ENCODE data around the gene HS6ST1. TPM values are rescaled to one million over a fixed set of nuclear protein-coding genes. Genes with fewer than 3 reads are reported as not detected.

Gene HS6ST1
- total RNA-seq, 2 donors from 2014 or later: 69.0 to 233 TPM

DNA sequence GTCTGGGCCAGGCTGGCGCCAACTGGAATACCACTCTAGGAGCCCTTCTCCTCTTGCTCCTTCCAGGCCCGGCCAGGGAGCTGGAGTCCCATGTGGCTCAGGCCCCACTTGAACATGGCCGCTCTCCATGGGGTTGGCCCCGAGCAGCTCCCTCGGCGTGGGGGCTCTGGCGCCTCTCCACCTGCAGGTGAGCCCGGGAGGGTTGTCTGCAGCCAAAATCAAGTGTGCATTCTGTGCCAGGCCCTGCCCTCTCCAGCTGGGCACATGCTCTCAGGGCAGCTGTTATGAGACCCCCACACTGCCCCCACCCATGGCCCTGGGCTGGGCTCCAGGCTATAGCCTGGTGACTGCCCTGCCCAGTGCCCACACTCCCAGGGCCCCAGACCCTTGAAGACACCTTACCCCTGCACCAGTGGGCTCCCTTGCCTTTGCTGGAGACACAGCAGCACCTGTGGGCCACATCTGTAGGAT, 45.8 kb upstream of the HS6ST1 start:
- DNase-seq (ENCODE audit: low spot score): no peak
- no peaks in the 10 kb centered on the region for H3K9me3 ChIP-seq
- no peaks in the 10 kb centered on the region for H3K27me3 ChIP-seq (replicated peaks; ENCODE audit: insufficient read depth)
- H3K36me3 ChIP-seq: no peaks in the 10 kb centered on the region
- TF ChIP-seq POLR2A (IDR thresholded peaks at IDR 0.05): no peak
- TF ChIP-seq POLR2AphosphoS5 (IDR thresholded peaks at IDR 0.05): no peak
- TF ChIP-seq, protein P1, sequence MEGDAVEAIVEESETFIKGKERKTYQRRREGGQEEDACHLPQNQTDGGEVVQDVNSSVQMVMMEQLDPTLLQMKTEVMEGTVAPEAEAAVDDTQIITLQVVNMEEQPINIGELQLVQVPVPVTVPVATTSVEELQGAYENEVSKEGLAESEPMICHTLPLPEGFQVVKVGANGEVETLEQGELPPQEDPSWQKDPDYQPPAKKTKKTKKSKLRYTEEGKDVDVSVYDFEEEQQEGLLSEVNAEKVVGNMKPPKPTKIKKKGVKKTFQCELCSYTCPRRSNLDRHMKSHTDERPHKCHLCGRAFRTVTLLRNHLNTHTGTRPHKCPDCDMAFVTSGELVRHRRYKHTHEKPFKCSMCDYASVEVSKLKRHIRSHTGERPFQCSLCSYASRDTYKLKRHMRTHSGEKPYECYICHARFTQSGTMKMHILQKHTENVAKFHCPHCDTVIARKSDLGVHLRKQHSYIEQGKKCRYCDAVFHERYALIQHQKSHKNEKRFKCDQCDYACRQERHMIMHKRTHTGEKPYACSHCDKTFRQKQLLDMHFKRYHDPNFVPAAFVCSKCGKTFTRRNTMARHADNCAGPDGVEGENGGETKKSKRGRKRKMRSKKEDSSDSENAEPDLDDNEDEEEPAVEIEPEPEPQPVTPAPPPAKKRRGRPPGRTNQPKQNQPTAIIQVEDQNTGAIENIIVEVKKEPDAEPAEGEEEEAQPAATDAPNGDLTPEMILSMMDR (IDR thresholded peaks at IDR 0.05): no peak
- intact Hi-C loops (cut with DNase I): no loop called here
- no peak overlapping the region for H3K4me3 ChIP-seq
- no peaks in the 10 kb centered on the region for H3K4me1 ChIP-seq (replicated peaks)
- 82% methylated on average over 8 of the region's 8 CpGs for WGBS
- no peak overlapping the region for H3K27ac ChIP-seq

DNA sequence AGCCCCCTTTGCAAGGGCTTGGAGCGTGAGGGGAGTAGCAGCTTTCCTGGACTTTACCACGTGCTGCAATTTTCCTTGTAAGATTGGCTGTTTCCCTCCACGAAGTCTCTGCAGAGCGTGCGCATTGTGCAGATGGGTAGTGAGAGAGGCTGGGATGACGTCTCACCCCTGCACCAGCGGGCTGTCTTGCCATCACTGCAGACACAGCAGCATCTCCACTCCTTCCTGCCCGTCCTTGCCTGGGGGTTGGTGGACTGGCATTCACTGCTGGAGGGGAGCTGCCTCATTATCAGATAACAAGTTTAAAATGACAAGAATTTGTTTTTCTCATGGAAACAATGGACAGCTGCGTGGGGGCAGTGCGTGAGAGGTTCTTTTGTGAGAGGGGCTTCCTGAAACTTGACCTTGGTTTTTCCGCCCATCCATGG, 45.3 kb upstream of the HS6ST1 start:
- TF ChIP-seq POLR2AphosphoS5 (IDR thresholded peaks at IDR 0.05) (no peak), POLR2A (IDR thresholded peaks at IDR 0.05) (no peak)
- TF ChIP-seq, protein P1 (IDR thresholded peaks at IDR 0.05): no peak
- DNase-seq (ENCODE audit: low spot score): no peak
- Histone ChIP-seq H3K4me3 (no peak overlapping the region), H3K36me3 (no peaks in the 10 kb centered on the region), H3K4me1 (replicated peaks) (no peaks in the 10 kb centered on the region), H3K9me3 (no peaks in the 10 kb centered on the region), H3K27ac (no peak overlapping the region), H3K27me3 (replicated peaks; ENCODE audit: insufficient read depth) (no peaks in the 10 kb centered on the region)
- WGBS: 88% methylated on average over 11 of the region's 11 CpGs
- intact Hi-C loops (cut with DNase I): no loop called here

DNA sequence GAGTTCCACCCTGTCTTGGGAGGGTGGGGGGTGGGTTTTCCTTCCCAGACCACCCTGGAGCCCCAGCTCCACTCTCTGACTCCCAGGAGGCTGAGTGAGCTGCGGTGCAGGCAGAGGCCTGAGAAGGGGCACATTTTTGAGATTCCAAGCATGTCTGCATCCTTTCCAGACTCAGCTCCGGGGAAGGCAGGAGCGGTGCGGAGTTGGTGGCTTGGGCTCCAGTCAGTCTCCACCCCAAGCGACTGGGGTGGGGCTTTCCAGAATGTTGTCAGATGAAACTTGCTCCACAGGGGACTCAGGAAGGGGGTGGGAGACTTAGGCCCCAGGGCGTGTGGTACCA, 44.2 kb upstream of the HS6ST1 start:
- no peak overlapping the region for H3K4me3 ChIP-seq
- H3K27ac ChIP-seq: no peak overlapping the region
- no peaks in the 10 kb centered on the region for H3K36me3 ChIP-seq
- no peak for TF ChIP-seq POLR2A (IDR thresholded peaks at IDR 0.05)
- TF ChIP-seq POLR2AphosphoS5 (IDR thresholded peaks at IDR 0.05): peak; percentile 45
- no peaks in the 10 kb centered on the region for H3K9me3 ChIP-seq
- intact Hi-C loops (cut with DNase I): no loop called here
- 19% methylated on average over 6 of the region's 6 CpGs for WGBS
- DNase-seq (ENCODE audit: low spot score): peak; percentile 55
- no peaks in the 10 kb centered on the region for H3K4me1 ChIP-seq (replicated peaks)
- H3K27me3 ChIP-seq (replicated peaks; ENCODE audit: insufficient read depth): no peaks in the 10 kb centered on the region

DNA sequence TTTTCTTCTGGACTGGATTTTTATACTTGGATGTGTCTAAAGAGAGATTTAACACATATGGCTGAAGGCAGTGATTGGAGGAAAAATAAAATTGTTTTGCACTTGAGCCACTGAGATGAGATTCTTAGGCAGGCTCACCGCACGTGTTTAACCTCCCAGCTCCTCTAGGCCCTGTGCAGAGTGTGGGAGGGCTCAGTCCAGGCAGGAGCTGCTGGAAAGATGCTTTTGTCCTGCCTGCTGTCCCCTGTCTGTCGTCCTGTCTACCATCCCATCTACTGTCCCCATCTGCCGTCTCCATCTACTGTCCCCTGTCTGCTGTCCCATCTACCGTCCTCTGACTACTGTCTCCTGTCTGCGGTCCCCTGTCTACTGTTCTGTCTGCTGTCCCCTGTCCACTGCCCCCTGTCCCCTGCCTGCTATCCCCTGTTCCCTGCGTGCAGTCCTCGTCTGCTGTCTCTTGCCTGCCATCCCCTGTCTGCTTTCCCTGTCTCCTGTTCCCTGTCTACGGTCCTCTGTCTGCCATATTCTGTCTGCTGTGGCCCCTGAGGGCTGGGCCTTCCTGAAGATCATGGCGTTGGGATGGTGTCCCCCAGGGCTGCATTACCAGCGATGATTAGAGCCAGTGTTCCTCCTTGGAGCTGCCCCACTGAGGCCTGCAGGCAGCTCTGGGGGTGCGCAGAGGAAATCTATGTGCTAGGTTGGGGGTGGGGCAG, 43.7 kb upstream of the HS6ST1 start:
- Histone ChIP-seq H3K36me3 (no peaks in the 10 kb centered on the region), H3K4me1 (replicated peaks) (no peaks in the 10 kb centered on the region), H3K9me3 (no peaks in the 10 kb centered on the region), H3K27ac (no peak overlapping the region), H3K4me3 (no peak overlapping the region), H3K27me3 (replicated peaks; ENCODE audit: insufficient read depth) (no peaks in the 10 kb centered on the region)
- no peak for TF ChIP-seq POLR2A (IDR thresholded peaks at IDR 0.05)
- no peak for TF ChIP-seq POLR2AphosphoS5 (IDR thresholded peaks at IDR 0.05)
- TF ChIP-seq, protein P1 (IDR thresholded peaks at IDR 0.05): no peak
- no peak for DNase-seq (ENCODE audit: low spot score)
- 81% methylated on average over 12 of the region's 12 CpGs for WGBS
- intact Hi-C loops (cut with DNase I): no loop called here

DNA sequence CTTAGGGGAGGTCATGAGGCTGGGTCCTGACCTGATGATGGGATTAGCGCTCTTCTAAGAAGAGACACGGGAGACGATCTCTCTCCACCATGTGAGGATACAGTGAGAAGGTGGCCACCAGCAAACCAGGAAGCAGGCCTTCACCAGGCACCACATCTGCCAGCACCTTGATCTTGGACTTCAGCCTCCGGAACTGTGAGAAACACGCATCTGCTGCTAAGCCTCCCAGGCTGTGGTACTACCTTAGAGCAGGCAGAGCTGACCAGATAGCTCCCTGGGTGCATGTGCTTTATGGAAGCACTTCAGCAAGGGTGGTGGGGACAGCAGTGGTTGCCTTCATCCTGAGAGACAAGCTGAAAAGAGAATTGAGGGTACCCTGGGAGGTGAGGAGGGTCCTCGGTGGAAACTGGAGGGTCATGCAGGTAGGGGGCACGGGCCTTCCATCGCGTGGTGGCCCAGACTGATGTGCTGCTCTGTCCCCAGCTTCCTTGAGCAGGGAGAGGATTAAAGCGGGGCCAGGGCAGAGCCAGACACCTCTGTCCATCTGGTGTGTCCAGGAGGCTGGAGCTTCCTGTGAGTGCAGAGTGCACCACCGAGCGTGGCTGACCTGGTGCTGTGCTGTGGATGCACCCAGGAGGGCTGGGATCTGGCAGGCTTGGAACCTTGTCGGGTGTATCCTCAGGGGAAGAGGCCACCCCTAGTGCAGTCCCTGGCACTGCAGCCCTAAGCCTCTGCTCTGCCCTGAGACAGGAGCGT, 42.9 kb upstream of the HS6ST1 start:
- H3K9me3 ChIP-seq: no peaks in the 10 kb centered on the region
- no peaks in the 10 kb centered on the region for H3K27me3 ChIP-seq (replicated peaks; ENCODE audit: insufficient read depth)
- intact Hi-C loops (cut with DNase I): no loop called here
- 86% methylated on average over 14 of the region's 14 CpGs for WGBS
- DNase-seq (ENCODE audit: low spot score): no peak
- no peak overlapping the region for H3K4me3 ChIP-seq
- H3K4me1 ChIP-seq (replicated peaks): no peaks in the 10 kb centered on the region
- no peak overlapping the region for H3K27ac ChIP-seq
- H3K36me3 ChIP-seq: no peaks in the 10 kb centered on the region
- TF ChIP-seq POLR2AphosphoS5 (IDR thresholded peaks at IDR 0.05) (no peak), POLR2A (IDR thresholded peaks at IDR 0.05) (no peak)
- TF ChIP-seq, protein P1 (IDR thresholded peaks at IDR 0.05): no peak

Data from prostate gland (tissue), 2 donors.